KMS-11 (cell line): ENCODE data around the gene RPS3A.

Experiments used
- H2AFZ ChIP-seq: fragments of 200-600 bp; sonication (generic); 2 replicates; pipeline ENCODE4 v1.6.1; 2016; ENCODE audit warnings: antibody characterized with exemption, mixed run types, low read depth
- H3K27ac ChIP-seq: fragments of 200-600 bp; sonication (generic); 2 replicates; pipeline ENCODE4 v1.6.1; 2016; ENCODE audit warnings: mild to moderate bottlenecking, mixed run types
- H3K27me3 ChIP-seq: fragments of 200-600 bp; sonication (generic); 2 replicates; pipeline ENCODE4 v1.6.1; 2017; ENCODE audit warnings: mild to moderate bottlenecking, low read depth, mixed run types, moderate library complexity; ENCODE audit not compliant: insufficient read depth
- H3K36me3 ChIP-seq: fragments of 200-600 bp; sonication (generic); 2 replicates; pipeline ENCODE4 v1.6.1; 2017; ENCODE audit warnings: mild to moderate bottlenecking, mixed run types; ENCODE audit not compliant: insufficient read depth
- H3K4me1 ChIP-seq: fragments of 200-600 bp; sonication (generic); 2 replicates; pipeline ENCODE4 v1.6.1; 2016; ENCODE audit warnings: mild to moderate bottlenecking, low read depth, mixed run types; ENCODE audit not compliant: poor library complexity, severe bottlenecking
- H3K4me2 ChIP-seq: fragments of 200-600 bp; sonication (generic); 2 replicates; pipeline ENCODE4 v1.7.0; 2016; ENCODE audit warnings: mild to moderate bottlenecking, mixed run types
- H3K4me3 ChIP-seq: fragments of 200-600 bp; sonication (generic); IDR thresholded peaks from 2 replicates; pipeline ENCODE4 v1.6.1; 2017; ENCODE audit warnings: low read depth, low read length, mixed read lengths; ENCODE audit not compliant: insufficient read depth
- H3K79me2 ChIP-seq: fragments of 200-600 bp; sonication (generic); 2 replicates; pipeline ENCODE4 v1.6.1; 2016; ENCODE audit warnings: low read depth, mixed run types; ENCODE audit not compliant: insufficient read depth
- H3K9ac ChIP-seq: fragments of 200-600 bp; sonication (generic); 2 replicates; pipeline ENCODE4 v1.6.1; 2016; ENCODE audit warnings: mild to moderate bottlenecking, mixed run types
- H4K20me1 ChIP-seq: fragments of 200-600 bp; sonication (generic); 2 replicates; pipeline ENCODE4 v1.6.1; 2016; ENCODE audit warnings: mild to moderate bottlenecking, mixed run types; ENCODE audit not compliant: insufficient read depth
- CTCF ChIP-seq: fragments of 200-600 bp; sonication (generic); conservative IDR thresholded peaks from 2 replicates; pipeline ENCODE4 v1.6.1; 2017; ENCODE audit warnings: low read depth, mild to moderate bottlenecking, antibody characterized with exemption, low read length, moderate library complexity, mixed read lengths

The RPS3A gene

DNA sequence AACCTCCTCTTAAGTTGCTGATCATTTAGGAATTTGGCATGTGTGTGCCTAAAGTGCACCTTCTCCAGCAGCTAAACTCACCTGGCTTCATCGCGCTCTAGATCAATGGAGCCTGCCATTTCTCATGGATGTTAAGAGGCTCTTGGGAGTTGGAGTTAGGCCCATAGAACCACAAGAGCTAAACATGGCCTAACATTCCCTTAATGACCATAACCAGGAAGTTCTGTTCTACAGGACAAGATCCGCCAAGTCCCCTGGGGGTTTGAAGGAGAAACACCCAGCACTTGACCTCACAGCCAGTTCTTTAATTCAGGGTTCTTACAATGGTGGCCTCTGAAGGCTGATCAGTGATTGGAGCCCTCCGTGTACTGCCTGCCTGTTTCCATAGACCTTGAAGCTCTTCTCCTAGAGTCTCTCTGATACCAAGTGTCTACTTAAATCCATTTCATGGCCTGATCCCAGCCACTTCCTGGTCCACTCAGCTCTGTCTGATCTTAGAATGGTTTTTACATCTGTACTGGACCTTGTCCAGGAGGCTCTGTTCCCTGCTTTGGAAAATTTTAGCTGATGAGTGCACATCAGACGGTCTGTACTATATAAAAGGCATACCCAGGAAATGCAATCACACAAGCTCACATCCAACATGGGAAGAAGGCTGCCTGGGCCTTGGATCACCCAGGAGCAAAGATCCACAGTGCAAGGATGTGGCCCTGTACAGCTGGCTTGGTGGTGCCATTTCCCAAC is 45.1 kb downstream of the RPS3A start:
- Histone ChIP-seq H3K9ac (no peak overlapping the region), H3K27me3 (no peaks in the 10 kb centered on the region), H3K4me2 (no peak overlapping the region), H2AFZ (no peak overlapping the region), H4K20me1 (no peaks in the 10 kb centered on the region), H3K4me3 (no peak overlapping the region), H3K79me2 (no peaks in the 10 kb centered on the region), H3K4me1 (no peaks in the 10 kb centered on the region), H3K36me3 (0 out of 2 replicates have a peak, but pooled peaks cover 2% of the 10 kb centered on the region), H3K27ac (no peak overlapping the region)
- no peak for TF ChIP-seq CTCF

DNA sequence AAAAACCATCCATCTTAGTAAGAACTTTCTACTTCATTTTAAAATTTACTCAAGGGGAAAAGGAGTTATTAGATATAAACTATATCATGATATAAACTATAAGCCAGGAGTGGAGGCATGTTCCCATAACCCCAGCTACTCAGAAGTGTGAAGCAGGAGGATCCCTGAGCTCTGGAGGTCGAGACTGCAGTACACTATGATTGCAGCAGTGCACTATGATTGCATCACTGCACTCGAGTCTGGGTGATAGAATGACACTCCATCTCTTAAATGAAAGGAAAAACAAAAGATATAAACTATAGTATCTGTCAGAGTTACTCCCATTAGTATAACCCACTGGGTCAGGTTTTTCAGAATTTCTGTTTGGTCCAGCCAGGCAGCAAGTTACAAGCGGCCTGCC is 47.6 kb downstream of the RPS3A start:
- Histone ChIP-seq H3K27ac (no peak overlapping the region), H3K4me1 (no peaks in the 10 kb centered on the region), H3K4me2 (no peak overlapping the region), H3K36me3 (0 out of 2 replicates have a peak, but pooled peaks cover 2% of the 10 kb centered on the region), H3K9ac (no peak overlapping the region), H3K4me3 (no peak overlapping the region), H4K20me1 (no peaks in the 10 kb centered on the region), H2AFZ (no peak overlapping the region), H3K79me2 (no peaks in the 10 kb centered on the region), H3K27me3 (no peaks in the 10 kb centered on the region)
- TF ChIP-seq CTCF: no peak

GRCh38 chr4:151148261-151148660 is 48.8 kb downstream of the RPS3A start:
- H3K9ac ChIP-seq: no peak overlapping the region
- H3K27ac ChIP-seq: no peak overlapping the region
- no peaks in the 10 kb centered on the region for H3K4me1 ChIP-seq
- no peaks in the 10 kb centered on the region for H3K27me3 ChIP-seq
- no peak for TF ChIP-seq CTCF
- no peak overlapping the region for H2AFZ ChIP-seq
- H3K36me3 ChIP-seq: 0 out of 2 replicates have a peak, but pooled peaks cover 1% of the 10 kb centered on the region
- no peak overlapping the region for H3K4me2 ChIP-seq
- H3K4me3 ChIP-seq: no peak overlapping the region
- H3K79me2 ChIP-seq: no peaks in the 10 kb centered on the region
- no peaks in the 10 kb centered on the region for H4K20me1 ChIP-seq

DNA sequence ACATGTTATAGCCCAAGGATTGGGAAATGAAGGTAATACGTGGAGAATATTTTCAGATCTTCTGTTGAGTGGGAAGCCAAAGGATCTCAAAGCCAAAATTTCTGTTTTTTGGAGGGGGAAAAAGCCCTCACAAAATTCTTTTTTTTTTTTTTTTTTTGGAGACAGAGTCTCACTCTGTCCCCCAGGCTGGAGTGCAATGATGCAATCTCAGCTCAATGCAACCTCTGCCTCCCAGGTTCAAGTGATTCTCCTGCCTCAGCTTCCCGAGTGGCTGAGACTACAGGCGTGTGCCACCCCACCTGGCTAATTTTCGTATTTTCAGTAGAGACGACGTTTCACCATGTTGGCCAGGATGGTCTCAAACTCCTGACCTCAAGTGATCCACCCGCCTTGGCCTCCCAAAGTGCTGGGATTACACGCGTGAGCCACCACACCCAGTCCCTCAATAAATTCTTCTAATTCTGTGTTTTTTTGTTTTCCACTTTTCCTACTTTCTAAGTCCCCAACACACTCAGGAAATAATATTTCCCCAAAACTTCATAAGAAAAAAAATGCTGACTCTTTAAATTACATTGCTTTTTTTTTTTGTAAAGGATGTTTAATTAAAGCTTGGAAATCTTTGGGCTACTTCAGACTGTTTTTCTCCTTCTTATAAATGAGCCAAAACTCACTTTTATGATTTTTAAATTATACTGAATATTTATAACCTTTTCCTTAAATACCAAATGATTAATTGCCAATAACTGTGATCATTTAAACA is 51.6 kb downstream of the RPS3A start:
- no peak for TF ChIP-seq CTCF
- Histone ChIP-seq H3K4me1 (no peaks in the 10 kb centered on the region), H3K36me3 (no peaks in the 10 kb centered on the region), H3K27me3 (no peaks in the 10 kb centered on the region), H3K27ac (no peak overlapping the region), H2AFZ (no peak overlapping the region), H3K79me2 (no peaks in the 10 kb centered on the region), H4K20me1 (no peaks in the 10 kb centered on the region), H3K9ac (no peak overlapping the region), H3K4me2 (no peak overlapping the region), H3K4me3 (no peak overlapping the region)
